Dermis microvascular lymphatic vessel endothelial cell (primary cell): ENCODE results near the gene FBRSL1. TPM values are rescaled to one million over a fixed set of nuclear protein-coding genes. Genes with fewer than 3 reads are reported as not detected.
"Not testable (repeated sequence)": the region's sequence is repeated elsewhere in the genome, so short reads cannot be mapped to it uniquely, and the experiment has no call there.

Experiments used
- DNase-seq, 2 donors: peaks; one replicate each; pipeline versions ENCODE4 v3.0.0 to v3.0.0-alpha.2; 2010; ENCODE audit warnings: low read depth in 2 of 2
- total RNA-seq: library from RNA; depleted of rRNA; stranded (reverse); fragments of >200 nt; gene quantifications from 2 replicates; pipeline ENCODE4 v1.2.1, GENCODE V29; 2014

The FBRSL1 gene
- total RNA-seq, 1 donor from 2014 or later = 9.4 TPM

DNA sequence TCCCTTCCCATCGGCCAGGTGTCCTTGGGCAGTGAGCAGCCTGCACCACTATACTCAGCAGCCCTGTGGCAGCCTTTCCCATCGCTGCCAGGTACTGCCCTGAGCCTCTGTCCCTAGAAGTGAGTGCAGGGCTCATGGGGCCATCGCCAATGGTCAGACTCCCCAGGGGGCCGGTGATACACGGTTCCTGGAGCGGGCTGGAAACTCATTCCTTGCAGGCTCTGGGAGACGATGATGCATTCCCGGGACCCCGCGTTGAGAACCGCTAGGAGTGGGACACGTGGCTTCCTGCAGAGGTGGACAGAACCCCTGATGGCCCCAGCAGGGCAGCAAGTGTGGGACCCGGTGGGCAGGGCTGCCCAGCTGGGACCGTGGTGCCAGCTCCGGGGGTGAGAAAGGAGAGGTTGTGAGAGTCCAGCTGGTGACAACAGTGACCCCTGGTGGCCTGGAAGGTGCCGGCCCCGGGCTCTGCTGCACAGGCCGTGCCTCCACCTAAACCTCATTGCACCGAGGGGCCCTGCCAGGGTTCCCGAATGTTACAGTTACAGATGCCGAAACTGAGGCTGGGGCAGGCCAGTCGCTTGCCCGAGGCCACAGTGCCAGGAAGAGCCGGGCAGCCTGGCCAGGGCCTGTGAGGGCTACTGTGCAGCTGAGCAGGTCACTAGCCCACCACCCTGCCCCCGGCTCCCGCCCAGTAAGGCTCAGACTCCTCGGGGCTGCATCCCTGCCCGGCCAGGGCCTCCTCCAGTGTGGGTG lies 33.8 kb downstream of the FBRSL1 start:
- peak; percentile 27 to 55 for DNase-seq

DNA sequence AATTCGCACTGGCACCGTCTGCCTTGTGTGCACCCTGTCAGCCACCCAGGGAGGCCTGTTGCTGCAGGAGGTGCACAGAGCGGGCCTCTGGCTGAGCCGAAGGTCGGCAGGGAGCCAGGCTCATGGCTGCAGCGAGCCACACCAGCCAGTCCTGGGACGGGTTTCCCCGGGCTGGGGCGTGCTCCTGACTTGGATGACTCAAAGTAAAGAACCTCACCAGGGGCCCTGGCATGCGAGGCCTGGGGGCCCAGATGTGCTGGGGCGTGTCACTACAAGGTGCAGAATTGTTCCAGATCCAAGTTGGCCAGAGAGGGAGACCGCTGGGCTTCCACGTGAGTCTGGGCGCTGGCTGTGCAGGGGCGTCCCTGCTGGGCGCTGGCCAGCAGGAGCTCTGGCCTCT lies 34.5 kb downstream of the FBRSL1 start:
- DNase-seq = no peak

DNA sequence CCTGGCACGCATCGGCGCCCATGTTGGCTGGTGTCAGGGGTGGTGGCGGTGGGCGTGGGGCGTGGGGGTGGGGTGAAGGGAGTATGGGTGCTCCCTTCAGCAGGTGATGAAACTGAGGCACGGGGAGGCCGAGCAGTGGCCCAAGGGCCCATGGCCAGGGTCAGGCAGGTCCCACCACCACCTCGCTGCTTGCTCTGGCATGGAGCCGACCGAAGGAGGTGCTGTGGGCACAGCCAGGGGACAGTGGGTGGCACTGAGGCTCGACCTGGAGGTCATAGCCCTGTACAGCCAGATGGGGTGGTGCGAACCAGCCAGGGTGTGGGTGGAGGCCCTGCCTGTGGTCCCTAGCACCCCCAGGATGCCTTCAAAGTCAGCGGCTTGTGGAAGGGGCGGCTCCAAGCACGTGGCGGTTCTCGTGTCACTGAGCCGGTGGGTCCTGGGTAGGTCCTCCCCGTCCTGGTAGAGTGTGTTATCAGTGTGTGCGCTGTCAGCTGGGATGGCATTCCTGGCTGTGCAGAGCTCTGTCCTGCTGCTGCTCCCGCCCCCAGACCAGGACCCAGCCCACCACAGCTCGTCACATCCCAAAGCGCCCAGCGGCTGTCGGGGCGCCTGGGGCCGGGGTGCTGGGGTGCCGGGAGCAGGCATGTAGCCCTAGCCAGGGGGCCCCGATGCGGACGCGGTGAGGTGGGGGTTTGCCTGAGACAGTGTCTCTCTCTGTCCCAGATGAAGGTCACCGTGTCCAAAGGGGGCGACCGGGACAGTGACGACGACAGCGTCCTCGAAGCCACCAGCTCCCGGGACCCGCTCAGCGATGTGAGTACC lies 35.3 kb downstream of the FBRSL1 start:
- DNase-seq = no peak

DNA sequence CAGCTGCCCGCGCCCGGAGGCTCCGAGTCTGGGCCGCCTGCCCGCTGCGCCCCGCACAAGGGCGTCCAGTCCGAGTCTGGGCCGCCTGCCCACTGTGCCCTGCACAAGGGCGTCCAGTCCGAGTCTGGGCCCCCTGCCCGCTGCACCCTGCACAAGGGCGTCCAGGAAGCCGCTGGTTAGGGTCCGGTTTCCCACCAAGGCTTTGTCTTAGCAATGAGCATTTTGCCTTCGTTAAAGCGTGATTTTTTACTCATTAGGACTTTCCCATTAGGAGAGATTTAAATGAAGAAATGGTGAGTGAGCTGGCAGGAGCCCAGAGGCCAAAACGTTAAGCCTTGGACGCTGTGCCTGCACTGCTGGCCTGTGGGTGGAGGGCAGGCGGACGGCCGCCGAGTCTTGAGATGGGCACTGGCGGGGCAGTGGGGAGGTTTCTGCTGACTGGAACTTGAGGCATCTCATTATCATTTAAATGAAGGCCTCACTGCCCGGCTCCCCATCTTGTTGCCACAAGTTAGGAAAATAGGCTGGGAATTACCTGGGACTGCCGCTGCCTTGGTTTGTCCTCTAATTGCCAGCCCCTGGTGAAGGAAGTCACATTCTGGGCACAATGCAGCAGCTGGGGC lies 36.0 kb downstream of the FBRSL1 start:
- no peak for DNase-seq

DNA sequence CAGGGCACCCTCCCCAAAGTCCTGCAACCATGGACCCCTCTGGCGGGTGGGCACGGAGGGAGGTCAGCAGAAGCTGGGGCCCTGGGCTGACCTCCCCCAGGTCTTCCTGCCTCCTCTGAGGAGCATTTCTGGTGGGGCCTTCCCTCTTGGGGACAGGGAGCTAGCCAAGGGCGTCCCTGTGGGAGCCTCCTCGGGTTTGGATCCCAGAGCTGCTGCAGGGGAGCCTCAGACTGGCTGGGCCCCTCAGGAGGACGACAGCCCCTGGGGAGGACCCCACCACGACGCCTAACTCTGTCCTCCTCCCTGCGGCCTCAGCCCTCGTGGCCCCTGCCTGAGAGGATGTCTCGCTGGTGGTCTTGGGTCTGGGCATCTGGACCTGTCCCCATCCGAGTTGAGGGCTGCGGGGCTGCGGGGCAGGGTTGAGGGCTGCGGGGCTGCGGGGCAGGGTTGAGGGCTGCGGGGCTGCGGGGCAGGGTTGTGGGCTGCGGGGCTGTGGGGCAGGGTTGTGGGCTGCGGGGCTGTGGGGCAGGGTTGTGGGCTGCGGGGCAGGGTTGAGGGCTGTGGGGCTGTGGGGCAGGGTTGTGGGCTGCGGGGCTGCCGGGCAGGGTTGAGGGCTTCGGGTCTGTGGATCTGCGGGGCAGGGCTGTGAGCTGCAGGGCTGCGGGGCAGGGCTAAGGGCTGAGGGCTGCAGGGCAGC lies 37.4 kb downstream of the FBRSL1 start:
- no peak for DNase-seq

DNA sequence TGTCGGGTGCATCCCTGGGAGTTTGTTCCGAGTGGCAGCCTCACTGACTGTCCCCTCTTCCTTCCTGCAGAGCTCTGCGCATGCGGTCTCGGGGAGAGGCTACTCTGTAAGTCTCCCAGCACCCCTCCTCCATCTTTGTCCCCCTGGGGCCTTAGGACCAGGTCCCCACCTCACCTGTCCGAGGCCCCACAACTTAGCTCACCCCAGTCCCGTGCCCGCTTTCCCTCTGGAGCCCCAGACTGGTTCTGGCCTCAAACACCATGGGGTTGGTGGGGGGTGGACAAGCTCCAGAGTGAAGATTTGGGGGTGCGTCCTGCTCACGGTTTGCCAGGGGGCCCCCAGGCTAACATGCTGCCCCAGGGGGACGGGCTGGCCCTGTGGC lies 37.9 kb downstream of the FBRSL1 start:
- no peak for DNase-seq

DNA sequence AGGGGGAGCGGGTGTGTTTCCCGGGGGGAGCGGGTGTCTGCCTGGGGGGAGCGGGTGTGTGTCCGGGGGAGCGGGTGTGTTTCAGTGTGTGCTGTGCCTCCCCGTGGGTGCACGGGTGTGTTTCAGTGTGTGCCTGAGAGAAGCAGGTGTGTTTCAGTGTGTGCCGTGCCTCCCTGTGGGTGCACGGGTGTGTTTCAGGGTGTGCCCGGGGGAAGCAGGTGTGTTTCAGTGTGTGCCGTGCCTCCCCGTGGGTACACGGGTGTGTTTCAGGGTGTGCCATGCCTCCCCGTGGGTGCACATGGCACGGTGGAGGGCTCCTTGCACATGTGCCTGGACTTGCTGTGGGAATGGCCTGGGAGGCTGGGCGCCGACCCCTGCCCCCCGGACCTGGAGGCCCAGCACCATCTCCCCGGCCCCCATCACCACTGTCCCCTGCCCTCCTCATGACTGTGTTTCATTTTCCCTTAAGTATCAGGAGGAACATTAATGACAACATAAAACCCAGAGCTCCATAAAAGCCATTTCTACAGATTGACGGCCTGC lies 38.7 kb downstream of the FBRSL1 start:
- DNase-seq = no peak

DNA sequence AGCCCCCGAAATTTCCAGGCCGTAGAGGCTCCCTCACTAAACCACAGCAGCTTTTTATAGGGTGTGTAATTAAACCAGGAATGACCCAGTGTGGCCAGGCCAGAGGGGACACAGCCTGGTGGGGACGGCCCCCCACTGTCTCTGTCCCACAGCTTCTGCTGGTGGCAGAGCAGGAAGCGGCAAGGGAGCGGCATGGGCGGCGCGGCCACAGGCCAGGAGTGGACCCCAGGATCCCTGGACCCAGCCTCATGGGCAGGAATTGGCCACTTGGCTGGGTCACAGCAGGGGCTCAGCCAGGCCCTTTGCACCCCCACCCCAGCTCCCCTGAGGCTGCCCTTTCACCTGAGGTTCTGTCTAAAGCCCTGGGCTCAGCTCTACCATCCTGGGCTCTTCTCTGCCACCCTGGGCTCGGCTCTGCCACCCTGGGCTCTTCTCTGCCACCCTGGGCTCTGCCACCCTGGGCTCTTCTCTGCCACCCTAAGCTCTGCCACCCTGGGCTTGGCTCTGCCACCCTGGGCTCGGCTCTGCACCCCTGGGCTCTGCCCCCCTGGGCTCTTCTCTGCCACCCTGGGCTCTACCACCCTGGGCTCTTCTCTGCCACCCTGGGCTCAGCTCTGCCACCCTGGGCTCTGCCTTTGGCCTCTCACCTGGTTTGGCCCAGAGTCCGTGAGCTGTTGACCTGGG lies 39.3 kb downstream of the FBRSL1 start:
- no peak for DNase-seq

DNA sequence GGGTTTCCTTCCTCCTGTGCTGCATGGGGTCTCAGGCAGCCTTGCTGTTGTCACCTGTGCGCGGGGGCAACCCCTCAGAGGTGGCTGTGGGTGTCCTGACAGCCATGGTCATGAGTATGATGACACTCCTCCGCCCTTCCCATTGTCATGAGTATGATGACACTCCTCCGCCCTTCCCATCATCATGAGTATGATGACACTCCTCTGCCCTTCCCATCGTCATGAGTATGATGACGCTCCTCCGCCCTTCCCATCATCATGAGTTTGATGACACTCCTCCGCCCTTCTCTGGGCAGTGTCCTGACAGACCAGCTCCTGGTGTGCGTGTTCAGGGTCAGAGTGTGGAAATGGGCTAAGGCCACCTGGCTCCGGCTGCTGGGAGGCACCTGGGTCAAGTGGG lies 40.0 kb downstream of the FBRSL1 start:
- no peak for DNase-seq

DNA sequence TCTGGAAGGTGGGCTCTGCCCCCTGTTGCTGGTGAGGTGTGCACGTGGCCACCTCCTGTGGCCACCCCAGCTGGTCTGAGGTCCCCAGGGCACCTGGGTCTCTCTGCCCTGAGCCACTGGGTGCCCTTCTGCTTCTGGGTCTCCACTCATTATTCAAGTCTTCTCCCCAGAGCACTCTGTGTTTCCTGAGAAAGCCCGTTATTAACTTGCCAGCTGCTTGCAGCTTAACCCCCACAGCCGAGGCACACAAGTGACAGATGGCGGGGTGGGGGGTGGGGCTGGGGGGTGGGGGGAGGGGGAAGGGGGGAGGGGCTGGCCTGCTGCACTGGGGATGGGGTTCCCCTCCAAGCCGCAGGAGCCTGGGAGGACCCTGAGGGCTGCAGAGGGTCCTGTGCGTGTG lies 40.5 kb downstream of the FBRSL1 start:
- no peak for DNase-seq

DNA sequence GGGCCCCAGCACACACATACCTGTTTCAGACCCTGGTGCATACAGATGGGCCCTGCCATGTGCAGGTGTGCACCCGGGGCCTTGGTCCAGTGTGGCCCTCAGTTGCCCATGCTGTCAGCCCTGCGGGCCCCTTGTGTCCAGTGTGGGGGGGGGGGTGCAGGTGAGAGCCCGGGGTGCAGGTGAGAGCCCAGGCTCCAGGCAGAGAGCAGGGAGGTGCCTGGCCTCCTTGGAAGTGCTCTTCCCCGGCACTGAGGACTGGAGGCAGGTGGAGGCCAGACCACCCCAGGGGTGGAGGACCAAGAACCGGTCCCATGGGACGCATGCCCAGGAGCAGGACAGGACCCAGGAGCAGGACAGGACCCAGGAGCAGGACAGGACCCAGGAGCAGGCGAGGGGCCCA lies 40.9 kb downstream of the FBRSL1 start:
- DNase-seq = no peak

DNA sequence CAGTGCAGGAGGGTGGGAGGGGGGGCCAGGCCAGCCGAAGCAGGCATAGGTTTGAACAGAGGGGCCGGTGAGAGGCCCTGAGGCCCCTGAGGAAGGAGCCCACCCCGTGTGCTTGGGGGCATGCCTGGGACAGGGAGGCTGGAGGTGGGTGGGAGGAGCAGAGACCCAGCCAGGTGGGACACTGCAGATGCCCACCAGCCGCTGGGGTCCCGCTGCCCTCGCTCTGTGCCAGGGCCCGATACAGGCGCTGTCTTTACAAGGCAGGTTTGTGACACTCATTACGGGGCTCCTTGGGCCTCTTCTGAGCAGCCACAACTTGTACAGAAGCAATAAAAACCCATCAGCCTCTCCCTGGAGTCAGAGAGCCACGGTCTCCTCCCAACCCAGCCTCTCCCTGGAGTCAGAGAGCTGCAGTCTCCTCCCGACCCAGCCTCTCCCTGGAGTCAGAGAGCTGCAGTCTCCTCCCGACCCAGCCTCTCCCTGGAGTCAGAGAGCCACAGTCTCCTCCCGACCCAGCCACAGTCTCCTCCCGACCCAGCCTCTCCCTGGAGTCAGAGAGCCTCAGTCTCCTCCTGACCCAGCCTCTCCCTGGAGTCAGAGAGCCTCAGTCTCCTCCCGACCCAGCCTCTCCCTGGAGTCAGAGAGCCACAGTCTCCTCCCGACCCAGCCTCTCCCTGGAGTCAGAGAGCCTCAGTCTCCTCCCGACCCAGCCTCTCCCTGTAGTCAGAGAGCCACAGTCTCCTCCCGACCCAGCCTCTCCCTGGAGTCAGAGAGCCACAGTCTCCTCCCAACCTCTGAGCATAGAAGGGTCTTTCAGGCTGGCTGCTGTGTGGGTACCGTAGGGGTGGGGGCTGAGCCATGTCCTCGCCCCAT lies 43.0 kb downstream of the FBRSL1 start:
- DNase-seq = not testable (repeated sequence)

DNA sequence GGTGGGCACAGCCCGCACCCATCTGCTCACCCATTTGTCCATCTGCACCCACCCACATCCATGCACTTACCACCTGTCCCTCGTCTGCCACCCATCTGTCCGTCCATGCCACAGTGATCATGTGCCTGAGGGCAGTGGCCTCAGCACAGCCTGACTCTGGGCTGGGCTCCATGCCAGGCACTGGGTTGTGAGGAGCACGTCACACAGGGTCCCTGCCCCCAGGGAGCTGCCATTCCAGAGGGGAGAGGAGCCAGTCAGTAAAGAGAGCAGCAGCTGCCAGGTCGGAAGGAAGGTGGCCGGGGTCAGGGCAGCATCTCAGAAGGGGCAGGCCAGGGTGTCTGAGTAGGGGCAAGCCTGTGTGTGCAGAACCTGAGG lies 43.6 kb downstream of the FBRSL1 start:
- DNase-seq = no peak

DNA sequence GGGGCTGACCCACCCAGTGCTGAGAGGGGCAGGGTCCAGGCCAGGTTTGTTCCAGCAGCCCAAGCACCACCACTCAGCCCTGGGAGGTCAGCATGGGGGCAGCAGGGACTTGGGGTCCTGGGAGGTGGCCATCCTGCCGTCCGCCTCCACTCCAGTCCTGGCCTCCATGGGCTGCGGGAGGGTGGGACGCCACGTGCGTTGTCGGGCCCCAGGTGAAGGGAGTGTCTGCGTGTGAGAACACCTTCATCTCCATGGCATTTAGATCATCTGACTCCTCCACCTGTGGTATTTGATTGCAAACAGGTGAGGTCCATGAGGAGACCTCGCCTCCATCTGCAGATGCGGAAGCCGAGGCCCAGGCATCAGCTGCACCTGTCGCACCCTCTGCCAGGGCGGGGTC lies 44.1 kb downstream of the FBRSL1 start:
- DNase-seq = no peak

DNA sequence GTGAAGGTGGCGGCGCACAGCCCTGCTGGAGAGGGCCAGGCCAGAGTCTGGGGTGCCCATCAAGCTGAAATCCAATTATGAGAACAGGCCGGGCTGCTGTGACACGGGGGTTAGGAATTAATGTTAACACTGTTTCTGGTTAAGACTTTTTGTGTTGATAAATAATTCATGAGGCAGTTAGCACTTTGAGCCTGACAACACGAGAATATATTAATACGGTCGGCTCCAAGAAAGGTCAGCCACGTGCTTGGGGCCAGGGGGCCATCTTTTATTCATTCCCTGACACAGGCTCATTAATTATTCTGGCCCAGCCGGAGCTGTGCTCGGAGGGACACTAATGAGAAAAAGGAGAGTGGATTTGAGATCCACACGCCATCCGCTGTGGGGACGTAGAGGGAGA lies 45.1 kb downstream of the FBRSL1 start:
- no peak for DNase-seq

DNA sequence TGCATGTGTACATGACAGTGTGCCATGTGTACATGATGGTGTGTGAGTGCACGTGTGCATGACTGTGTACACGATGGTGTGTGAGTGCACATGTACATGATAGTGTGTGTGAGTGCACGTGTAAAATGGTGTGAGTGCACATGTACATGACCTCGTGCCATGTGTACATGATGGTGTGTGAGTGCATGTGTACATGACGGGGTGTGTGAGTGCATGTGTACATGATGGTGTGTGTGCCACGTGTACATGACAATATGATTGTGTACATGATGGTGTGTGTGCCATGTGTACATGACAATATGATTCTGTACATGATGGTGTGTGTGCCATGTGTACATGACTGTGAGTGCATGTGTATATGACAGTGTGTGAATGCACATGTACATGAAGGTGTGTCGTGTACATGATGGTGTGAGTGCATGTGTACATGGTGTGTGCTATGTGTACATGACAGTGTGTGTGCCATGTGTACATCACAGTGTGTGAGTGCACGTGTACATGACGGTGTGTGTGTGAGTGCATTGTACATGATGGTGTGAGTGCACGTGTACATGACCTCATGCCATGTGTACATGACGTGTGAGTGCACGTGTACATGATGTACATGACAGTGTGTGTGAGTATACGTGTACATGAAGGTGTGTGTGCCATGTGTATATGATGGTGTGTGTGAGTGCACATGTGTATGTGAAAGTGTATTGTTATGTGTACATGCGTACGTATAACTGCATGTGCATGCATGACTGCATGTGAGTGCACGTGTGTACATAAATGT lies 46.3 kb downstream of the FBRSL1 start:
- no peak for DNase-seq

DNA sequence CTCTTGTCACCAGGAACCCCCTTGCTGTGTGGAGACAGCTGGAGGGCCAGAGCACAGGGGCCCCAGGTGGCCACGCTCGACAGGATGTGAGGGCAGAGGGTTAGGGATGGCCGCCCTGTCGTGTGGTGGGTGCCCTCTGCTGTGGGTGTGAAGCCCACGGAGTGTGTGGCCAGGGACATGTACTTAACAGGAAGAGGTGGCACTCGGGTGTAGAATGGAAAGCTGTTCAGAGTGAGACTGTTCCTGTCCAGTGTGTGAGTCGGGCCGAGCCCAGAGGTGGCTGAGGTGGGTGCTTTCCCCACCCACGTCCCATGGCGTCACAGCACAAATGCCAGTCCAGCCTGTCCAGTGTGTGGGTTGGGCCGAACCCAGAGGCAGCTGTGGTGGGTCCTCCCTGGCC lies 47.1 kb downstream of the FBRSL1 start:
- DNase-seq = no peak

DNA sequence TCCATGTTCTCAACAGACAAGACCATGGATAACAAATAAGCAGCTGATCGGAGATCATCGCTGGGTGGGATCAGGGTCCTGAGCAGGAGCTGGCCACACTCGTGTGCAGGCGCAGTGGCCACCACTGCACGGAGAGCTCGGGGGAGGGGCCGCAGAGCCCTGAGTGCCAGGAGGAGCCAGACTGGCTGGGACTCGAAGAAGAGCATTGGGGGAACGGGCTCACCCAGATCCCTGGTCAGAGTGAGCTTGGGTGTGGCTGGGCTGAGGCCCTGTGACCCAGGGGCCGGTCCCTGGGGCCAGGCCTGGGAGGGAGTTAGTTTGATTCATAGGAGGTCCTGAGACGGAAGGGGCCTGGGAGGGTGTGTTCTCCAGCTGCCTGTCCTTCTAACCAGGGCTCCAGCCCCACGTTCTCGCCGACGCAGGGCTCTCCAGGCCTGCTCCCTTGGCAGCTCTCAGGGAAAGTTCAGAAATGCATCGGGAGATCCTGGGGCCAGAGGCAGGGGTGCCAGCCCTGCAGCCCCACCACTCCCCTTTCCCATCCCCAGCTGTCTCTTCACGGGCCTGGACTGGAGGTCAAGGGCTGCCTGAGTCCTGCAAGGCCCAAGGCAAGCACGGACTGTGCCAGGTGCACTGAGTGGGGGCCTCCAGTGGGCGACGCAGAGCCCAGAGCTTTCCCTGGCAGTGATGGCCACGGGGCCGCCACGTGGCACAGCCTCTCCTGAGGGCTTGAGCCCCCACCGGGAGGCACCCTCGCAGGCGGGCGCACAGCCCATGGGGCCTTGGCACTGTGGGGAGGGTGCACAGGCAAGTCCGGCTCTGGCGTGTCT lies 48.1 kb downstream of the FBRSL1 start:
- DNase-seq = no peak

DNA sequence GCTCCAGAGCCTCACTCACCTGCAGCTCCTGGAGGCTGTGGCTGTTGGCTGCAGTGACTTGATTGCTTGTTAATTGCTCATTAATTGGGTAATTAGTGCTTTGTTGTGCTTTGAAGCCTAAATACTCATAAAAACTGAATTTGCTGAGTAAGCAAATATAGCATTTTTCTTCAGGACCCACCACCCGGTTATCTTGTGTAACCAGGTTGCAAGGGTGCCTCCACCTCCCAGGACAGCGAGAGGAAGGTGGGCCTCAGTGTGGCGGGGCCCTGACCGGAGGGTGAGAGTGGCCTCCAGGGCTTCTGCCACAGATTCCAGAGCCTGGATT lies 48.7 kb downstream of the FBRSL1 start:
- DNase-seq = no peak
